Ishikawa (cell line): Measurements from ENCODE around the gene FMN2.

Source experiments
- CEBPB ChIP-seq: IDR thresholded peaks from 2 replicates; pipeline ENCODE4 v1.6.1; 2012
- CREB1 ChIP-seq: IDR thresholded peaks from 2 replicates; pipeline ENCODE4 v1.6.1; 2012; ENCODE audit warnings: low read depth
- EGR1 ChIP-seq: IDR thresholded peaks from 2 replicates; pipeline ENCODE4 v1.6.1; 2012
- FOXM1 ChIP-seq: IDR thresholded peaks from 2 replicates; pipeline ENCODE4 v1.6.1; 2012; ENCODE audit warnings: low read depth, borderline replicate concordance
- MAX ChIP-seq: IDR thresholded peaks from 2 replicates; pipeline ENCODE4 v1.6.1; 2012
- TAF1 ChIP-seq: IDR thresholded peaks from 2 replicates; pipeline ENCODE4 v1.6.1; 2012; ENCODE audit warnings: low read depth, mild to moderate bottlenecking
- TEAD4 ChIP-seq: IDR thresholded peaks from 2 replicates; pipeline ENCODE4 v1.6.1; 2012
- YY1 ChIP-seq: IDR thresholded peaks from 2 replicates; pipeline ENCODE4 v1.6.1; 2012; ENCODE audit warnings: low read depth

- TF ChIP-seq CEBPB (no peak), MAX (no peak), FOXM1 (no peak), TAF1 (no peak), YY1 (no peak), TEAD4 (no peak), EGR1 (no peak), CREB1 (no peak)
These were observed 35.7 kb upstream of the FMN2 start for GRCh38 chr1:240055936-240056335.
